ENCODE results near the gene TNK2. TPM values are rescaled to one million over a fixed set of nuclear protein-coding genes. Genes with fewer than 3 reads are reported as not detected.

The TNK2 gene
- total RNA-seq, 4 donors from 2014 or later, result 10.2 to 21.1 (median 12.7) TPM

DNA sequence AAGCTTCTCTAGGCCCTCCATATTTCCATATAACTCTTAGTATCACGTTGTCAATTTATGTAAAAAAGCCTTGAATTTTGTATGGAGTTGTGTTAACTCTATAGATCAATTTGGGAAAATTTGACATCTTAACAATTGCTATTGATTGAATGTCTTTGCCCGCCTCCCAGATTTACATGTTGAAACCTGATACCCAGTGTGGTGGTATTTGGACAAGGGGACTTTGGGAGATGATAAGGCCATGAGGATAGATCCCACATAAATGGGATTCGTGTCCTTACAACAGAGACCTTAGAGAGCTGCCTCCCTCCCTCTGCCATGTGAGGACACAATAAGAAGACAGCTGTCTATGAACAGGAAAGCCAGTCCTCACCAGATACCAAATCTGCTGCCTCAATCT is 21.1 kb upstream of the TNK2 start:
- no peak overlapping the region for H3K4me3 ChIP-seq (replicated peaks in 1 of 3)
- no peaks in the 10 kb centered on the region for H3K9me3 ChIP-seq
- no peak for DNase-seq
- peaks cover 0 to 8% of the 10 kb centered on the region in 2 donors for H3K4me1 ChIP-seq
- 84 to 85% methylated on average over 3 of the region's 3 CpGs for WGBS, 2 donors
- H3K27me3 ChIP-seq, result no peaks in the 10 kb centered on the region
- no peak overlapping the region for H3K27ac ChIP-seq
- no peaks in the 10 kb centered on the region for H3K36me3 ChIP-seq
- TF ChIP-seq POLR2A (IDR thresholded peaks at IDR 0.05), result no peak
- TF ChIP-seq, protein P1, sequence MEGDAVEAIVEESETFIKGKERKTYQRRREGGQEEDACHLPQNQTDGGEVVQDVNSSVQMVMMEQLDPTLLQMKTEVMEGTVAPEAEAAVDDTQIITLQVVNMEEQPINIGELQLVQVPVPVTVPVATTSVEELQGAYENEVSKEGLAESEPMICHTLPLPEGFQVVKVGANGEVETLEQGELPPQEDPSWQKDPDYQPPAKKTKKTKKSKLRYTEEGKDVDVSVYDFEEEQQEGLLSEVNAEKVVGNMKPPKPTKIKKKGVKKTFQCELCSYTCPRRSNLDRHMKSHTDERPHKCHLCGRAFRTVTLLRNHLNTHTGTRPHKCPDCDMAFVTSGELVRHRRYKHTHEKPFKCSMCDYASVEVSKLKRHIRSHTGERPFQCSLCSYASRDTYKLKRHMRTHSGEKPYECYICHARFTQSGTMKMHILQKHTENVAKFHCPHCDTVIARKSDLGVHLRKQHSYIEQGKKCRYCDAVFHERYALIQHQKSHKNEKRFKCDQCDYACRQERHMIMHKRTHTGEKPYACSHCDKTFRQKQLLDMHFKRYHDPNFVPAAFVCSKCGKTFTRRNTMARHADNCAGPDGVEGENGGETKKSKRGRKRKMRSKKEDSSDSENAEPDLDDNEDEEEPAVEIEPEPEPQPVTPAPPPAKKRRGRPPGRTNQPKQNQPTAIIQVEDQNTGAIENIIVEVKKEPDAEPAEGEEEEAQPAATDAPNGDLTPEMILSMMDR (IDR thresholded peaks at IDR 0.05), result no peak
- intact Hi-C loops (cut with DNase I), result no loop called here

DNA sequence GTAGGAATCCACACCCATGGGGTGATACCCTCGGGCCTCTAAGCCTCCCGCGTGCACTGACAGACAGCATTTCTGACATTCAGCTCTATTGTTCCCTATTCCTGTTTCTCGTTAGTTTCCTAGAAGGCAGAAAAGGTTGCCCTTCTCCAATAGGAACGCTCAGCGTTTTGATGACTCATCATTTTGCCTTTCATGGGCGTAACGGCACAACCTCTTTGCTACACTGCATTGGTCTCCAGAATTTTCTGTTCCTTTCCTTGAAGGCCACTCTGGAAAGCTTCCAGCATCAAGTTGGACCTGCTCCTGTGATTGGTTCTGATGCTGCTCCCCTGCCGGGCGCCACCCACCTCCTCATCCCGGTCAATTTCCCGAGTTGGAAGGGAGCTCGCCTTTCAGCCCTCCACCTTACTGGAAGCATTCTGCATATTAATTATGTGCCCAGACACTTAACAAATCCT is 13.0 kb upstream of the TNK2 start:
- intact Hi-C loops (cut with DNase I), result no loop called here
- H3K9me3 ChIP-seq, result no peaks in the 10 kb centered on the region
- 65% methylated on average over 13 of the region's 13 CpGs for WGBS, 2 donors
- no peak for TF ChIP-seq POLR2A (IDR thresholded peaks at IDR 0.05)
- TF ChIP-seq, protein P1 (IDR thresholded peaks at IDR 0.05), result no peak
- no peak overlapping the region for H3K4me3 ChIP-seq (replicated peaks in 1 of 3)
- no peaks in the 10 kb centered on the region for H3K27me3 ChIP-seq
- H3K36me3 ChIP-seq, result no peaks in the 10 kb centered on the region
- H3K4me1 ChIP-seq, result no peaks in the 10 kb centered on the region
- DNase-seq, result no peak
- H3K27ac ChIP-seq, result no peak overlapping the region

DNA sequence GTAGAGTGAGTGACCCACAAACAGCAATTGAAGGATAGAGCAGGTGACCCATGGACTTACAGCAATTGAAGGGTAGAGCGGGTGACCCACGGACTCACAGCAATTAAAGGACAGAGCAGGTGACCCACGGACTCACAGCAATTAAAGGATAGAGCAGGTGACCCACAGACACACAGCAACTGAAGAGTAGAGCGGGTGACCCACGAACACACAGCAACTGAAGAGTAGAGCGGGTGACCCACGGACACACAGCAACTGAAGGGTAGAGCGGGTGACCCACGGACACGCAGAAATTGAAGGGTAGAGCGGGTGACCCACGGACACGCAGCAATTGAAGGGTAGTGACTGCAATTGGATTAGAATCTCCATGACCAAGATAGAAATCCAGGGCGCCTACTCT is 9.8 kb upstream of the TNK2 start:
- Histone ChIP-seq H3K9me3 (no peaks in the 10 kb centered on the region), H3K36me3 (no peaks in the 10 kb centered on the region), H3K27me3 (no peaks in the 10 kb centered on the region), H3K27ac (no peak overlapping the region), H3K4me3 (replicated peaks in 1 of 3) (no peak overlapping the region), H3K4me1 (peaks cover 8 to 12% of the 10 kb centered on the region in 2 donors)
- DNase-seq, result no peak
- WGBS, 2 donors, result 87 to 93% methylated on average over 14 of the region's 14 CpGs
- no peak for TF ChIP-seq POLR2A (IDR thresholded peaks at IDR 0.05)
- TF ChIP-seq, protein P1 (IDR thresholded peaks at IDR 0.05), result no peak
- intact Hi-C loops (cut with DNase I), result loop anchor here (5.0 kb wide), 1 partner anchor 56 kb away; no protein-coding TSS in a partner anchor

DNA sequence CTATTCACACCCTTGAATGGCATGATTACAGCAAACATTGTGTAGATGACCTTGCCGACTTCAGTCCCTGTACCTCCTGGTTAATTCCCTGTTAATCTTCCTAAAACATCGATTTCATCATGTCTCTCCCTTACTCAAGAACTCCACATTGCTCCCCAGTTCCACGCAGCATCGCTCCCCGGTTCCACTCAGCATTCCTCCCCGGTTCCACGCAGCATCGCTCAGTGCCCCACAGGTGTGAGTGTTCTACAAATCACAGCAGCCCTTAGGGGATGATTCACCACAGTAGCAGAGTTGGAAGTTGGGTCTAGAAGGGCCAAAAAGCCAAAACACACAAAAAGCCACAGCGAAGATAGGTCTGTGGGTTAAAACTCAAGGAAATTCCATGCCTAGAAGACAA is 8.6 kb upstream of the TNK2 start:
- WGBS, 2 donors, result 88% methylated on average over 9 of the region's 9 CpGs
- peaks cover 8 to 12% of the 10 kb centered on the region in 2 donors for H3K4me1 ChIP-seq
- H3K4me3 ChIP-seq (replicated peaks in 1 of 3), result no peak overlapping the region
- no peaks in the 10 kb centered on the region for H3K27me3 ChIP-seq
- intact Hi-C loops (cut with DNase I), result loop anchor here (5.0 kb wide), 1 partner anchor 55 kb away; no protein-coding TSS in a partner anchor
- DNase-seq, result no peak
- TF ChIP-seq, protein P1 (IDR thresholded peaks at IDR 0.05), result no peak
- TF ChIP-seq POLR2A (IDR thresholded peaks at IDR 0.05), result no peak
- H3K36me3 ChIP-seq, result no peaks in the 10 kb centered on the region
- no peaks in the 10 kb centered on the region for H3K9me3 ChIP-seq
- H3K27ac ChIP-seq, result no peak overlapping the region

DNA sequence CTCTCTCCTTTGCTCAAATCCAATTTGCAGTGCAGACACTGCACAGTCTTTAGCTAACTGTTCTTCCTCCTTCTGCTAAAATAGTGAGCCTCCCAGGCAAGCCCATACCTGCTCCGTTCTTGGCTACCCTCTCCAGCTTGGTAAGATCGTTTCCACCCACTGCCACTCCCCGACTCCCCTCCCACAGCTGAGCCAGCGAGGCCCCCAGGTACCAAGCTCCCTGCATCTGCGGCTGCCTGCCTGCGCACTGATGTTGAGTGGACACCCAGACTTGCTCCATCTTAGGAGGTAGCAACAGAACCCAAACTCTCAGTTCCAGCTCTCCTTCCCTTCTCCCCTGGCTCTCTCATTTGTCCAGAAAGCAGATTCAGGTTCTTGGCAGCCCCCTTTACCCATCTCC is 7.9 kb upstream of the TNK2 start:
- intact Hi-C loops (cut with DNase I), result loop anchor here (5.0 kb wide), 1 partner anchor 54 kb away; no protein-coding TSS in a partner anchor
- H3K36me3 ChIP-seq, result no peaks in the 10 kb centered on the region
- H3K4me3 ChIP-seq (replicated peaks in 1 of 3), result no peak overlapping the region
- no peak overlapping the region for H3K27ac ChIP-seq
- H3K9me3 ChIP-seq, result no peaks in the 10 kb centered on the region
- no peak for DNase-seq
- peaks cover 8 to 12% of the 10 kb centered on the region in 2 donors for H3K4me1 ChIP-seq
- TF ChIP-seq, protein P1 (IDR thresholded peaks at IDR 0.05), result no peak
- no peak for TF ChIP-seq POLR2A (IDR thresholded peaks at IDR 0.05)
- H3K27me3 ChIP-seq, result no peaks in the 10 kb centered on the region
- 78 to 83% methylated on average over 6 of the region's 6 CpGs for WGBS, 2 donors

Data from thyroid gland (tissue), 4 donors.